BJ (cell line): ENCODE data around the gene GPD1. TPM values are rescaled to one million over a fixed set of nuclear protein-coding genes. Genes with fewer than 3 reads are reported as not detected.

ENCODE experiments used
- CTCF ChIA-PET: fragments of 350-600 bp; formaldehyde crosslinking; extraction: SDS; loops from one replicate; lab custom pipeline; 2021; ENCODE audit warnings: antibody characterized with exemption, inconsistent platforms; lab: Yijun Ruan, JAX
- POLR2A ChIA-PET: fragments of 300-600 bp; sonication (Branson Sonifier 250); formaldehyde crosslinking; extraction: SDS; loops from one replicate; lab custom pipeline; 2021; ENCODE audit warnings: antibody characterized with exemption; lab: Charles Lee
- DNase-seq: peaks from one replicate; pipeline ENCODE4 v3.0.0-alpha.2; 2011; ENCODE audit warnings: low read depth
- H3K27me3 ChIP-seq: 2 replicates; pipeline ENCODE4 v1.6.0; 2011; ENCODE audit warnings: low read length; ENCODE audit not compliant: control insufficient read depth, insufficient read depth
- H3K36me3 ChIP-seq: 2 replicates; pipeline ENCODE4 v1.5.1; 2011; ENCODE audit warnings: low read length; ENCODE audit not compliant: control insufficient read depth, insufficient read depth
- H3K4me3 ChIP-seq: 2 replicates; pipeline ENCODE4 v1.5.1; 2011; ENCODE audit warnings: low read depth, mild to moderate bottlenecking, control low read depth, low read length
- polyA plus RNA-seq: library from polyadenylated mRNA; depleted of rRNA; stranded (reverse); fragments of >200 nt; gene quantifications from 2 replicates; pipeline ENCODE4 v1.2.3, GENCODE V29; 2011
- TF ChIP-seq, protein P1 (sequence below): IDR thresholded peaks from 2 replicates; pipeline ENCODE4 v1.5.1; 2011; ENCODE audit warnings: low read depth, mild to moderate bottlenecking, control low read depth, inconsistent platforms, low read length, moderate library complexity; ENCODE audit not compliant: insufficient read depth

Gene GPD1
- polyA plus RNA-seq, 1 experiment, result 0.47 TPM

DNA sequence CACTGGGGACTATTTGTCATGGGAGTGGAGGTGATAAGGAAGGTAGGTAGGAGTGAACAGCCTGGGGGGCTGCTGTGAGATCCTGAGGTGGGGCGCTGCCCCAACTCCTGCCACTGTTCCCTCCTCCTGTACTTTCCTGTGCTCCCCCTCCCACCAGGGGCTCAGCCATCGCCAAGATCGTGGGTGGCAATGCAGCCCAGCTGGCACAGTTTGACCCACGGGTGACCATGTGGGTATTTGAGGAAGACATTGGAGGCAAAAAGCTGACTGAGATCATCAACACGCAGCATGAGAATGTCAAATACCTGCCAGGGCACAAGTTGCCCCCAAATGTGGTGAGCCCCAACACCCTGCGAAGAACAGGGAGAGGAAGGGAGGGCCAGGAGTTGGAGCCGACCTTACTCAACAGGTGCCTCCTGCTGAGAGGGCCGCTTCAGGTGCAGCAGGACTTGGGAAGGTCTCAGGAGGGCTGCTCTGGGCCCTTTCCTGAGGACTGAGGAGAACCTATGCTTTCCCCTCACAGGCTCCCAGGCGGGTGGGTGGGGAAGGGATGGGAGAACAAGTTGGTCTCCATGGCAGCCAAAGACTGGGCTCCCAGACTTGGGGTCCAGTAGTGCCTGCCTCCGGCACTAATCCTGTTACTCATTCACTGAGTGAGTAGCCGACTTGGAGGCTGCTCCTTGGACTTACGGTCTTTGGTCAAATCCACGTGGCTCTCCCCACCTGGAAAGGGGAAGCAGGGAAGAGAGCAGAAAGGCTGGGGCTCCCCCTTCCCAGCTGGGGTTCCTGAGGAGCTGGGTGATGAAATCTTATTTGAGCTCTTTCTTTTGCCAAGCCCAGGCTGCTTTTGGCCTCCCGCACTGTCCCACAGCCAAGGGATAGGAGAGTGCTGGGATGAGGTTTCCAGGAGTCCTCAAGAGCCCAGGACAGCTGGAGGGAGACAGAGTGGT is 884 bp downstream of the GPD1 start:
- CTCF ChIA-PET, result interaction anchor here (1.6 to 8.3 kb wide), 4 partner anchors 7 to 71 kb away, joined by 4 to 62 read pairs (median 26); partner anchors contain the start of genes COX14 and SMARCD1
- POLR2A ChIA-PET, result no interaction called here
- H3K27me3 ChIP-seq, result no peaks in the 10 kb centered on the region
- DNase-seq, result no peak
- peaks cover 3% of the 10 kb centered on the region; the same call in 1 of the 2 replicates for H3K36me3 ChIP-seq
- TF ChIP-seq, protein P1, sequence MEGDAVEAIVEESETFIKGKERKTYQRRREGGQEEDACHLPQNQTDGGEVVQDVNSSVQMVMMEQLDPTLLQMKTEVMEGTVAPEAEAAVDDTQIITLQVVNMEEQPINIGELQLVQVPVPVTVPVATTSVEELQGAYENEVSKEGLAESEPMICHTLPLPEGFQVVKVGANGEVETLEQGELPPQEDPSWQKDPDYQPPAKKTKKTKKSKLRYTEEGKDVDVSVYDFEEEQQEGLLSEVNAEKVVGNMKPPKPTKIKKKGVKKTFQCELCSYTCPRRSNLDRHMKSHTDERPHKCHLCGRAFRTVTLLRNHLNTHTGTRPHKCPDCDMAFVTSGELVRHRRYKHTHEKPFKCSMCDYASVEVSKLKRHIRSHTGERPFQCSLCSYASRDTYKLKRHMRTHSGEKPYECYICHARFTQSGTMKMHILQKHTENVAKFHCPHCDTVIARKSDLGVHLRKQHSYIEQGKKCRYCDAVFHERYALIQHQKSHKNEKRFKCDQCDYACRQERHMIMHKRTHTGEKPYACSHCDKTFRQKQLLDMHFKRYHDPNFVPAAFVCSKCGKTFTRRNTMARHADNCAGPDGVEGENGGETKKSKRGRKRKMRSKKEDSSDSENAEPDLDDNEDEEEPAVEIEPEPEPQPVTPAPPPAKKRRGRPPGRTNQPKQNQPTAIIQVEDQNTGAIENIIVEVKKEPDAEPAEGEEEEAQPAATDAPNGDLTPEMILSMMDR, result no peak
- no peak overlapping the region for H3K4me3 ChIP-seq

DNA sequence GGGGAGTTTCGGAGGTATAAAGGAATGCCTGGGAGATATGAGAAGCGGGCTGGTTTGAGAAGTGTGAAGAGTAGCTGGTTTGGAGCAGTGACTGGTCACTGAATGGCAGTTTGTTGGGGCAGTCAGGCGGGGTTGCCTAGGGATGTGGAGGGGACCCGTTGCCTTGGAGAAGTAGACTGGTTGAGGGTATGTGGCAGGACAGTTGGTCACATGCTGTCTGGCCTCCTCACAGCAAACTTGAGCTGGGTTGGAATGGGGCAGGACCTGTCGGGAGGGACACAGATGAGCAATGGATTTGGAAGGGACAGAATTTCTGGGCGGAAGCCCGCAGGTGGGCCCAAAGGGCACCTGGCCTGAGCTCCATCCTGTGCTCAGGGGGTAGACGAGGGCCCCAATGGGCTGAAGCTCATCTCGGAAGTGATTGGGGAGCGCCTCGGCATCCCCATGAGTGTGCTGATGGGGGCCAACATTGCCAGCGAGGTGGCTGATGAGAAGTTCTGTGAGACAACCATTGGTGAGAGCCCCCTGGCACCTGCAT is 2.2 kb downstream of the GPD1 start:
- ChIA-PET CTCF (interaction anchor here (0.7 to 1.9 kb wide), 3 partner anchors 17 to 206 kb away, joined by 3 to 4 read pairs (median 3); partner anchors contain the start of gene SMARCD1), POLR2A (no interaction called here)
- Histone ChIP-seq H3K4me3 (no peak overlapping the region), H3K27me3 (no peaks in the 10 kb centered on the region), H3K36me3 (0 out of 2 replicates have a peak, but pooled peaks cover 1% of the 10 kb centered on the region)
- TF ChIP-seq, protein P1, result no peak
- no peak for DNase-seq

DNA sequence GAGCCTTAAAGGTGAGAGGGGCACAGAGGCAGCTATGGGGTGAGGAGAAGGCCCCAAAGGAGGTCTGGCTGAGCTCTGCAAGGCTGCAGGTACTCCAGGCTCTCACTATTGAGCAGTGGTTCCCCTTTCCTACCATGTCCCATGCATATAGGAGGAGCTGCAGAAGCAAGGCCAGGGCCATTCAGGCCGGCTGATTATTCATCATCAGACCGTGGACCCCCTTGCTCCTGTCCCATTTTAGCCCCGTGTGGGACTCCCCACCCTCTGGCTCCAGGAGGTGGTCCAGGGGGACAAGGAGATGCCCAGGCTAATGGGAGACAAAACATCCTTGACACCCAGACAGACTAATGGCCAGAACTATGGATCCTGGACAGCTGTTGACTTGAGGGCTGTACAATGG is 3.1 kb downstream of the GPD1 start:
- CTCF ChIA-PET, result interaction anchor here (0.9 to 1.2 kb wide), 2 partner anchors 19 to 63 kb away, joined by 3 read pairs; no protein-coding TSS in a partner anchor
- no peak overlapping the region for H3K4me3 ChIP-seq
- POLR2A ChIA-PET, result no interaction called here
- TF ChIP-seq, protein P1, result no peak
- 0 out of 2 replicates have a peak, but pooled peaks cover 1% of the 10 kb centered on the region for H3K36me3 ChIP-seq
- no peak for DNase-seq
- H3K27me3 ChIP-seq, result no peaks in the 10 kb centered on the region

DNA sequence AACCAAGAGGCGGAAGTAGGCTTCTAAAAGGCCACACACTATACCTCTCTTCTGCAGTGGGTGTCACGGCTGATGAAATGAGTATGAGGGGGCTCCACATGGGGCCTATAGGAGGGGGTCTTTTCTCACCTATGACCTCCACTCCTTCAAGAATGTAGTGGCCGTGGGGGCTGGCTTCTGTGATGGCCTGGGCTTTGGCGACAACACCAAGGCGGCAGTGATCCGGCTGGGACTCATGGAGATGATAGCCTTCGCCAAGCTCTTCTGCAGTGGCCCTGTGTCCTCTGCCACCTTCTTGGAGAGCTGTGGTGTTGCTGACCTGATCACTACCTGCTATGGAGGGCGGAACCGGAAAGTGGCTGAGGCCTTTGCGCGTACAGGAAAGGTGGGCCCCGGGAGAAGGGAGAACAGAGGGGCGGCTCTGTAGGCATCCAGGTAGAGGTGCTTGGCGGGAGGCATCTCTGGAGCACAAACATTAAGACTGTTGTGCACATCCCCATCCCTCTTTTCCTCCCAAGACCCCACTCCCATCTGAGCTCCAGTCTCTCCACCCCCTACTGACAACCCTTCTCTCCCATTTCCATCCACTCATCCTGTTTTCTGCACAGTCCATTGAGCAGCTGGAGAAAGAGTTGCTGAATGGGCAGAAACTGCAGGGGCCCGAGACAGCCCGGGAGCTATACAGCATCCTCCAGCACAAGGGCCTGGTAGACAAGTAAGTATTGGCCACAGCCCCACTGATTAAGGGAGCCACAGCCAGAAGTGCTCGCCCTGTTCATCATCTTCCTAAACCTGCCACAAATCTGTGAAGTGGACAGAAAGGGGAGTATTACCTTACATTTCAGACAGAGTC is 3.8 kb downstream of the GPD1 start:
- Histone ChIP-seq H3K27me3 (no peaks in the 10 kb centered on the region), H3K36me3 (no peaks in the 10 kb centered on the region), H3K4me3 (no peak overlapping the region)
- DNase-seq, result no peak
- POLR2A ChIA-PET, result no interaction called here
- TF ChIP-seq, protein P1, result no peak
- CTCF ChIA-PET, result interaction anchor here (0.6 to 5.2 kb wide), 6 partner anchors 18 to 233 kb away, joined by 3 to 58 read pairs (median 4); no protein-coding TSS in a partner anchor
